LNCAP (cell line): ENCODE measurements around the gene PDE4D.

Experiments used
- TF ChIP-seq, protein P1 (sequence below): fragments of 450-650 bp; IDR thresholded peaks from 2 replicates; pipeline ENCODE4 v1.5.1; 2017; ENCODE audit warnings: mild to moderate bottlenecking

The PDE4D gene

DNA sequence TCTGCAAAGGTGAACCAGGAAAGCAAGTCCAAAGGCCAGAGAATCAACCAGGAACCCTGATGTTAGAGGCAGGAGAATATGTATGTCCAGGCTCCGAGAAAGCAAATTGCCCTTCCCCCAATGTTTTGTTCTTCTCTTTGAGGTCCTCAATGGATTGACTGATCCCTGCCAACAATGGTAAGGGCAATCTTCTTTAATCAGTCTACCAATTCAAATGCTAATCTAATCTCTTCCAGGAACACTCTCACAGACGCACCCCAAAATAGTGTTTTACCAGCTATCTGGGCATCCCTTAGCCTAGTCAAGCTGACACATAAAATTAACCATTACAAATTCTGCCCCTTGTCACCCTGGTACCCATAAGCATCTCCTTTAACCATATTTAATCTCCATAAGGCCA lies 912.6 kb downstream of the PDE4D start:
- TF ChIP-seq, protein P1, sequence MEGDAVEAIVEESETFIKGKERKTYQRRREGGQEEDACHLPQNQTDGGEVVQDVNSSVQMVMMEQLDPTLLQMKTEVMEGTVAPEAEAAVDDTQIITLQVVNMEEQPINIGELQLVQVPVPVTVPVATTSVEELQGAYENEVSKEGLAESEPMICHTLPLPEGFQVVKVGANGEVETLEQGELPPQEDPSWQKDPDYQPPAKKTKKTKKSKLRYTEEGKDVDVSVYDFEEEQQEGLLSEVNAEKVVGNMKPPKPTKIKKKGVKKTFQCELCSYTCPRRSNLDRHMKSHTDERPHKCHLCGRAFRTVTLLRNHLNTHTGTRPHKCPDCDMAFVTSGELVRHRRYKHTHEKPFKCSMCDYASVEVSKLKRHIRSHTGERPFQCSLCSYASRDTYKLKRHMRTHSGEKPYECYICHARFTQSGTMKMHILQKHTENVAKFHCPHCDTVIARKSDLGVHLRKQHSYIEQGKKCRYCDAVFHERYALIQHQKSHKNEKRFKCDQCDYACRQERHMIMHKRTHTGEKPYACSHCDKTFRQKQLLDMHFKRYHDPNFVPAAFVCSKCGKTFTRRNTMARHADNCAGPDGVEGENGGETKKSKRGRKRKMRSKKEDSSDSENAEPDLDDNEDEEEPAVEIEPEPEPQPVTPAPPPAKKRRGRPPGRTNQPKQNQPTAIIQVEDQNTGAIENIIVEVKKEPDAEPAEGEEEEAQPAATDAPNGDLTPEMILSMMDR = no peak

DNA sequence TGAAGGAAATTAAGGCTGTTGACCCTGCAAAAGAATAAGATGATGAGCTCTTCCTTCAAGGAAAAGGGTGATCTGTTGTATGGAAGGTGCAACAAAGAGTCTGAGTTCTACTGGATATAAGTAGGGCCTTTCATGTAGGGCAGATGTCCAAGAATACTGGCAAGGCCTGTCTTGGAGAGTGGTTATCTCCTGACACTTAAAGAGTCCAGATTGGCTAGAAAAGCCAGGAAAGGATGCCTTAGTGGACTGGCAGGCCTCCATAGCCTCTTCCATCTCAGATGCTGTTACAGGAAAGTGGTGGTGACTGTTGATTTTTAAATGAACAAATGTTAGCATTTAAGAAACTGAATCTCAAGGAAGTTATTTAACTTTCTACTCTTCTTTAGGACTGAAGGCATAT lies 914.4 kb downstream of the PDE4D start:
- TF ChIP-seq, protein P1 = no peak

DNA sequence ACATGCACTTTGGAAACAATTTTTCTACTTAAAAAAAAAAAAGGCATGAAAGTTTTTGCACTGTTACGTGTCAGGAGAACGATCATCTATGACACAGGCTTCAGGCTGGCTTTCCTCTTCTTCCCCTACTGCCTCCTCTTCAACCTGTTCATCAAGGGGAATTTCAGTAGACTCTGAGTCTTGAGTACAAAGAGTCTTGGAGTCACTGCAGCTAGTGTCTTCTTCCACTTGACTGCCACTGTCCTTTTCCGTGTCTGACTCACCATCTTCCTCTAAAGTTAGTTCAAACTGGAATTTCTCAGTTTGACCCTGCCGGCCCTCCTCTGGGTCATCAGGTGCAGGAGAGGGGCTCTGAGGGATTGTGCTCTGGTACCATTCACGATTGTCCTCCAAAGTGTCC lies 918.9 kb downstream of the PDE4D start:
- TF ChIP-seq, protein P1 = no peak

DNA sequence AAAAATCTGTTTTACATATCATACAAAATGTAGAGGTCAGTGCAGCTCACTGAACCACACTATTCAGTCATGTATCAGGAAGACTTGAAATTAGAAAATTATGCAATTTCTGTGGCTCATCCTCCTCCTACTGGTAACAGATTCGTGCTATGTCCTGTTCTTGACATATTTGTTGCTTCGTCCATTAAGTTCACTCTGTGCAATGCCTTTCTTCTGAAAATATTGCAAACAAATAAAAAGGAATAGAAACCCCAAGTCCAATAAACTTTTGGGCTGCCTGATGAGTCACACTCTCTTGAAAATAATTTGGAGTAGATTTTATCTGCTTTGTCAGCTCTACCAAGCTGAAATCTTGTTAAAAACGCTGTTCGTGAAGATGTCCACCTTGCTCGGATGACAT lies 919.4 kb downstream of the PDE4D start:
- TF ChIP-seq, protein P1 = no peak

DNA sequence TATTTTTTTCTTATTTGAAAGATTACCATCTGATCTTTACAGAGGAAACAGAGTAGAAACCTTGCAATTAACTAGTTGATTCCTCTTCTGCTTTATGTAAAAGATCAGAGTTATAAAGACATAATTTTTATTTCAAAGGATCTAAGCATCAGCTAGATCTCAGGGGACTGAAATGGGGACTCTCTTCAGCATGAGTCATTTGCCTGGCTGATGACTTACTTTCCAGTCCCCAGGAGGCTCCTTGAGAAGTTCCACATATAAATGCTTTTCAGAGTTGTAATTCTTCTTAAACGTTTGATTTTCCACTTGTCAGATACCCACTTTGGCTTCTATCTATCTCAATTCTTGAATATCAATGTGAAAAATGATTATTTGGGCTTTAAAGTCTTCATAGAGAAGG lies 921.2 kb downstream of the PDE4D start:
- TF ChIP-seq, protein P1 = no peak

DNA sequence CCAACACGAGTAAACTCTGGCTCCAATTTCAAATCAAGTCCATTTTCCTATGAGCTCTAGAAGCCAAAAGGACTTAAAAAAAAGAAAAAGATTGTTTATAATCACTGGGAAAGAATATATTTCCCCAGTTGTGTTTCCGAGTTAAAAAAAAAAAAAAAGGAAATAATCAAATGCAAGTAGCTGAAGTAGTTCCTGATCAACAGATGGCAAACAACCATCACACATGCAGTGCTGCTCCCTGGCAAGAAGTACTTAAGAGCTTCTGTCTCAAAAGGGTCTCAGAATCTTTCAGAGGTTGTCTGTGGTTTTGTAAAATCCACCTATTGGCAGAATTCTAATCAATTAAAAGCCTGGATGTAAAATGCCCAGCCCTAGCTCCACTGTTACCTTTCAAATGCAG lies 922.8 kb downstream of the PDE4D start:
- TF ChIP-seq, protein P1 = no peak

DNA sequence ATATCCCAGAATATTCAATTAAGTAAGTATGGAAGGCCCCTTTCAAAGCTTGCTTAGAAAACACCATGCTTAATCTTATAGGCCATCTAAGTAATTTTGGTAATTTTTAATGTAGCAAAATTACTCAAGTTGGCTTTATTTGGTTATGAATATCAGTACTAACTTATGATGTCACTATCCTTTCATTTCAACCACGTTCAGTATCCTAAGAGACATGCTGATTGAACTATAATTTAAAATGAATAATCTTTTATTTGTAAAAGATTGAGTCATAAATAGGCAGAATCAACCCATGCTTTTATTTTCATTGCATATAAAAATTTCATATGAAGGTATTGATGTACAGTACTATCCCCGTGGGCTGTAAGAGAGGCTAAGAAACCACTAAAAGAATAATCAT lies 923.7 kb downstream of the PDE4D start:
- TF ChIP-seq, protein P1 = no peak

DNA sequence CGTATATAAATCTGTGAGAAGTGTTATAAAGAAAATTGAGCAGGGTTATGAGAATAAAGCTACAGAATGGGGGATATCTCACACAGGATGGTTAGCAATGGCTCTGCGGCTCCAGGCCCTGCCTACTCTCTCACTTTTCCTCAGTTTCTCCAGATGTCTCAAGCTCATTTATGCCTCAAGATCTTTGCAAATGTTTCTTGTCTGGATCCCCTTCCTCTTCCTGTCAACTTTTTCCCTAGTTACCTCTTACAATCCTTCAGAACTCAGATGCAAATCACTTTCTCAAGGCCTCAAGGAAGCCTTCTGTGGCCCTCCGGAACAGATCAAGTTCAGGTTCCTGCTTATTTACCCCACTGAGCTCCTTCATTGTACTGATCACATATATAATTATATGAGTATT lies 924.3 kb downstream of the PDE4D start:
- TF ChIP-seq, protein P1 = no peak
